Mesothelial cell of epicardium (in vitro differentiated cells): ENCODE measurements around the gene FRMD4A. TPM values are rescaled to one million over a fixed set of nuclear protein-coding genes. Genes with fewer than 3 reads are reported as not detected.

ENCODE experiments used
- DNase-seq, 2 experiments: peaks; one replicate each; pipeline ENCODE4 v3.0.0; 2021; ENCODE audit warnings: low spot score in 2 of 2; ENCODE audit not compliant: unreplicated experiment in 2 of 2
- H3K27ac Mint-ChIP-seq: 2 replicates; pipeline ENCODE4 v1.8.0; 2021; ENCODE audit warnings: mixed read lengths
- H3K27me3 Mint-ChIP-seq: 2 replicates; pipeline ENCODE4 v1.8.0; 2021; ENCODE audit warnings: low read depth, mixed read lengths
- H3K36me3 Mint-ChIP-seq: 2 replicates; pipeline ENCODE4 v1.8.0; 2021; ENCODE audit warnings: mixed read lengths
- H3K4me1 Mint-ChIP-seq: 2 replicates; pipeline ENCODE4 v1.8.0; 2021; ENCODE audit warnings: mixed read lengths
- H3K4me3 Mint-ChIP-seq: 2 replicates; pipeline ENCODE4 v1.8.0; 2021; ENCODE audit warnings: mild to moderate bottlenecking, moderate library complexity, mixed read lengths
- H3K9me3 Mint-ChIP-seq: 2 replicates; pipeline ENCODE4 v1.8.0; 2021; ENCODE audit warnings: mixed read lengths
- total RNA-seq: library from RNA; stranded (reverse); gene quantifications from 3 replicates; pipeline ENCODE4 v1.2.1, GENCODE V29; 2021
- TF ChIP-seq, protein P1 (sequence below): fragments of 200-600 bp; sonication (generic); IDR thresholded peaks from one replicate; pipeline ENCODE4 v1.5.0; 2021; ENCODE audit warnings: antibody characterized with exemption; ENCODE audit not compliant: unreplicated experiment

The FRMD4A gene
- total RNA-seq, 1 donor from 2014 or later: 45.0 TPM

DNA sequence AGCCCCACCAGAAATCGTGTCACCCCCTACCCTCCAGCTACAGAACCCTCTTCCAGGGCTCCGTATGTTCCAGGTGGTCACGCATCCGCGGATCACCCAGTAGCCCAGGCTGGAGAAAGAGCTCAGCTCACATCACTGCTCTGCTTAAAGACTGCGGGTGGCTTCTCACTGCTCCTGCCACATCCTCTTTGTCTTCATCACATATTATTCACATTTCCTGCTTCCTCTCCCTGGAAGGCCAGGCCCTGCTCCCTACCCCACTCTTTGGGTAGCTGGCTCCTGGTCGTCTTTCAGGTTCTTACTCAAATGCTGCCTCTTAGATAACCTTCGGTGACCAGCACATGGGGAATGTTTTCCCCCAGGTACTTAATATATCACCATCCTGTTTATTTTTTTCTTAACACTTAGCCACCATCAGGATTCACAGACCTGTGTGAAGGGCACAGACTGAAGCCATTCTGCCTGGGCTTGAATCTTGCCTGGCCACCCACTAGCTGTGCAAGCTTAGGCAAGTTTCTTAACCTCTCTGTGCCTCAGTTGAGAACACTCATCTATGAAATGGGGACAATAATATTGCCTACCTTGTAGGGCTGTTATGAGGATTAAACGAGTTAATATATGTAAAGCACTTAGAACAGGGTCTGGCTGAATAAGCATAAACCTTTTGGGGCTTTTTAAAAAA, 436.2 kb downstream of the FRMD4A start:
- DNase-seq: no peak
- TF ChIP-seq, protein P1, sequence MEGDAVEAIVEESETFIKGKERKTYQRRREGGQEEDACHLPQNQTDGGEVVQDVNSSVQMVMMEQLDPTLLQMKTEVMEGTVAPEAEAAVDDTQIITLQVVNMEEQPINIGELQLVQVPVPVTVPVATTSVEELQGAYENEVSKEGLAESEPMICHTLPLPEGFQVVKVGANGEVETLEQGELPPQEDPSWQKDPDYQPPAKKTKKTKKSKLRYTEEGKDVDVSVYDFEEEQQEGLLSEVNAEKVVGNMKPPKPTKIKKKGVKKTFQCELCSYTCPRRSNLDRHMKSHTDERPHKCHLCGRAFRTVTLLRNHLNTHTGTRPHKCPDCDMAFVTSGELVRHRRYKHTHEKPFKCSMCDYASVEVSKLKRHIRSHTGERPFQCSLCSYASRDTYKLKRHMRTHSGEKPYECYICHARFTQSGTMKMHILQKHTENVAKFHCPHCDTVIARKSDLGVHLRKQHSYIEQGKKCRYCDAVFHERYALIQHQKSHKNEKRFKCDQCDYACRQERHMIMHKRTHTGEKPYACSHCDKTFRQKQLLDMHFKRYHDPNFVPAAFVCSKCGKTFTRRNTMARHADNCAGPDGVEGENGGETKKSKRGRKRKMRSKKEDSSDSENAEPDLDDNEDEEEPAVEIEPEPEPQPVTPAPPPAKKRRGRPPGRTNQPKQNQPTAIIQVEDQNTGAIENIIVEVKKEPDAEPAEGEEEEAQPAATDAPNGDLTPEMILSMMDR: no peak
- Mint-ChIP-seq H3K27me3 (peaks cover 60% of the 10 kb centered on the region), H3K4me3 (no peak overlapping the region), H3K9me3 (peaks cover 4% of the 10 kb centered on the region), H3K36me3 (peaks cover 7% of the 10 kb centered on the region), H3K4me1 (peaks cover 23% of the 10 kb centered on the region), H3K27ac (no peak overlapping the region)

DNA sequence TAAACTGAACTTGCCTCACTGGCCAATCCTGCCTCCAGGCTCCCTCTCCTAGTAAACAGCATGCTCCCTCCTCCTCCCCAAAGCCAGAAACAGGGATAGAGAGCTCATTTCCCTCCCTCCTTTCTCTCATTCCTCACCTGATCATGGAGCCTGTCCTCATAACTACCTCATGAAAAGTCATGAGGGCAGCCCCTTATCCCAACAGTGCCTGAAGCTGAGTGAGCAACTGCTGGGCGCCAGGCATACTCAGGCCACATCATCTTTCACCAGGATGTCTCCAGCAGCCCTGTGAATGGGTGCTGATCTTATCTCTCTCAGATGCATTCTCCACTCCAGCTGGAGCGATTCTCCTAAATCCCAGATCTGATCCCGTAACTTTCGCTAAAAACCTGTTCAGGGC, 436.8 kb downstream of the FRMD4A start:
- Mint-ChIP-seq H3K27ac (no peak overlapping the region), H3K27me3 (peaks cover 66% of the 10 kb centered on the region), H3K4me3 (no peak overlapping the region), H3K9me3 (peaks cover 4% of the 10 kb centered on the region), H3K36me3 (peaks cover 7% of the 10 kb centered on the region), H3K4me1 (peaks cover 23% of the 10 kb centered on the region)
- TF ChIP-seq, protein P1: no peak
- no peak for DNase-seq

DNA sequence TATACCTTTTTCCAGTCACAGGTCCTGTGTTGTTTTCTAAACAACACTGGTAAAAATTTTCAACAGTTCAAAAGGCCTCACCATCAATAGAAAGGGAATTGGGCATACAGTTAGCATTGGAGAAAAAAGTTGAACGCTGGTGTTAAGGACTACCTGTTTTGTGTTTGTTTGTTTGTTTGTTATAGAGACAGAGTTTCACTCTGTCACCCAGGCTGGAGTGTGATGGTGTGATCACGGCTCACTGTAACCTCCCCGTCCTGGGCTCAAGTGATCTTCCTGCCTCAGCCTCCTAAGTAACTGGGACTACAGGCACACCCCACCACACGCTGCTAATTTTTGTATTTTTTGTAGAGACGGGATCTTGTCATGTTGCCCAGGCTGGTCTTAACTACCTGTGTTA, 437.9 kb downstream of the FRMD4A start:
- no peak overlapping the region for H3K27ac Mint-ChIP-seq
- no peak for DNase-seq
- H3K4me1 Mint-ChIP-seq: peaks cover 23% of the 10 kb centered on the region
- peaks cover 75% of the 10 kb centered on the region for H3K27me3 Mint-ChIP-seq
- peaks cover 4% of the 10 kb centered on the region for H3K9me3 Mint-ChIP-seq
- TF ChIP-seq, protein P1: no peak
- H3K36me3 Mint-ChIP-seq: peaks cover 7% of the 10 kb centered on the region
- H3K4me3 Mint-ChIP-seq: peak overlapping the region; percentile 77

DNA sequence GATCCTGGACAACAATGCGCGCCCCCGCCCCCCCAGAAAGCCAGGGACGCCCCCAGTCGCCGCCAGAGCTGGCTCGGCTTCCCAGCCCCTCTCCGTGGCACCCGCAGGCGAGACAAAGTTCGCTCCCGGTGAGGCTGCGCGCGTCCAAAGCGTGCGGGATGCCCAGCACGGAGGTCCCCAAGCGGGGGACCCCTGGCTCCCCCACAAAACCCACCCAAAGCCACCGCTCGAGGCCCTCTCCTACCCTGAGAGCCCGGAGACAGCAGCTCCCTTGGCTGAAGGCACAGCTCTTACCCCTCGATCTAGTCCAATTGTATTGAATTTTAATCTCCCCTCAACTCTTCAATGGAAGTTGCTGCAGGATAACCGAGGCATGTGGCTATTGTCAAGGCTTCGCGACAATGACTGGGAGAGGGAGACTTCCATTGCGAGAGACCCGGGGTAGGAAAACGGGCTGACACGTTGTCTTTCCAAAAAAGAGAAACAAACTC, 438.7 kb downstream of the FRMD4A start:
- Mint-ChIP-seq H3K27ac (peak overlapping the region; percentile 83), H3K9me3 (peaks cover 4% of the 10 kb centered on the region), H3K27me3 (peaks cover 80% of the 10 kb centered on the region), H3K4me3 (peak overlapping the region; percentile 77), H3K4me1 (peaks cover 23% of the 10 kb centered on the region), H3K36me3 (peaks cover 7% of the 10 kb centered on the region)
- TF ChIP-seq, protein P1: no peak
- DNase-seq: no peak

DNA sequence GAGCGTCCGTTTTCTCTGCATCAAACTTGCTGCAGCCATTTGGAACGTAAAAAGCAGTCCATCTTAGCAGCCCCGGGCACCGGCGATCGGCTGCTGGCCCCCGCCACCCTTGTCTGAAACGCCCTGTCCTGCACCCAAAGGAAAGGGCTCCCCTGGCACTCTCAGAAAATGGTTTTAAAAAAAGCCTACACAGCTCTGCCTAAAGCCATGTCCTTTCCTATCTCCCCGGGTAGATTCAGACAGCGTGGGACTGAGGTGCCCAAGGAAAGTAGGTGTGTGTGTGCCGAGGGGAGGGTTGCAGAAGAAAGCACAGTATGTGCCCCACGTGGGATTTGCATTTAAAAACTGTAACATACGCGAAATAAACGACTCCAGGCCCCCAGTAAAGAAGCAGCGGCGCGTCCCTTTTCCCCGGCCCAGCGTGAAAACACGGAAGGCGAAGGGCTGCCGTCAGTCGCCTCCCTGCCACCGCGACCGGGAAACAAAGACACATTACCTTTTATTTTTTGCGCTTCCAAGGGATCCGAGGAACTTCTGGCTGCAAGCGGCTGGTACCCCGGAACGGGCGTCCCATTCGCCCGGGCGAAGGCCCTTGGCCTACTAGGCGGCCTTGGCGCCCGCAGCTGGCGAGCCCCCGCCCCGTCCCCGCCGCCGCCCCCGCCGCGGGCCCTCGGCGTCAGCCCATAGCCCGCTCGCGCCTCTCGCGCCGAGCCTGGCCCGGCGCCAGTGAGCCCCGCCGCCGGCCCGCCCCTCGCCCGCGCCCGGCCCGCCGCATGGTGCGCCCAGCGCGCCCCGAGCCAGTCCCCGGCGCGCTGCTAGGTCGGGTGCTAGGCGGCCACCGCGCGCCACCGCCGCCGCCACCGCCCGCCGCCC, 439.4 kb downstream of the FRMD4A start:
- Mint-ChIP-seq H3K4me1 (peaks cover 23% of the 10 kb centered on the region), H3K27me3 (peaks cover 84% of the 10 kb centered on the region), H3K27ac (peak overlapping the region; percentile 11), H3K36me3 (peaks cover 7% of the 10 kb centered on the region), H3K4me3 (peak overlapping the region; percentile 75), H3K9me3 (peaks cover 4% of the 10 kb centered on the region)
- TF ChIP-seq, protein P1: no peak
- peak; percentile 50 to 67 for DNase-seq
